Measurements from ENCODE around the gene BMP7.
"Not testable (repeated sequence)": the region's sequence is repeated elsewhere in the genome, so short reads cannot be mapped to it uniquely, and the experiment has no call there.

The BMP7 gene

GRCh38 chr20:57198132-57199072 lies 68.0 kb downstream of the BMP7 start:
- no peak for DNase-seq (ENCODE audit: low read depth, low spot score)
- H3K27ac ChIP-seq, result no peak overlapping the region

DNA sequence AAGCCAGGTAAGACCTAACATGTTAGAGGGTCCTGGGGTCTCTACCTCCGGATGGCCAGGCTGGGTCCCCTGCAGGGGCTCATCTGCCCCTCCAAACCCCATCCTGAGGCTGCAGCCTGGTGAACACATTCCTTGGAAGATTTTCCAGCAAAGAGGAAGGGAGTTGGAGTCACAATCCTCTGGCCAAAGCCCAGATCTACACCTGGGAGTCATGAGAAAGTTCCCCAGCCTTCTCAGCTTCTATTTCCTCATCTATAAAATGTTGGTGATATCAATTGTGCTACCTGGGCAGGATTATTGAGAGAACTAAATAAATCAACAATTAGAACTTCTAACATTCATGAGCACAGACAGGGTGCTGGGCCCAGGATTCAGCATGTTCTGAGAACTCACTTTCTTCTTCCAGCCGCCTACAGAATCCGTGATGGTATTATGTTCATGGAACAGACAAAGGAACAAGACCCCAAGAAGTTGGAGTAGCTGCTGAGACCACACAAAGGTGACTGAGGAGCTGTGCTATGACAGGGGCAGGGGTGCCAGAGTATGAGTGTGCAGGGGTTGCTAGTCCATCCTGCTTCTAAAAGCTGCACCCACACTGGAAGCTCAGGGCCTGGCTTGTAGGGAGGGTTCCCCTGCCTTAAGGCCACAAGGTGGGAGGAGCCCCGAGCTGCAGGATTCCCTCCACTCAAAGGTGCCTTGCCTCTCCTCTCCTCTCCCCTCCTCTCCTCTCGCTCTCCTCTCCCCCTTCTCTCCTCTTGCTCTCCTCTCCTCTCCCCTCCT lies 68.9 kb downstream of the BMP7 start:
- DNase-seq (ENCODE audit: low read depth, low spot score), result no peak
- no peak overlapping the region for H3K27ac ChIP-seq

DNA sequence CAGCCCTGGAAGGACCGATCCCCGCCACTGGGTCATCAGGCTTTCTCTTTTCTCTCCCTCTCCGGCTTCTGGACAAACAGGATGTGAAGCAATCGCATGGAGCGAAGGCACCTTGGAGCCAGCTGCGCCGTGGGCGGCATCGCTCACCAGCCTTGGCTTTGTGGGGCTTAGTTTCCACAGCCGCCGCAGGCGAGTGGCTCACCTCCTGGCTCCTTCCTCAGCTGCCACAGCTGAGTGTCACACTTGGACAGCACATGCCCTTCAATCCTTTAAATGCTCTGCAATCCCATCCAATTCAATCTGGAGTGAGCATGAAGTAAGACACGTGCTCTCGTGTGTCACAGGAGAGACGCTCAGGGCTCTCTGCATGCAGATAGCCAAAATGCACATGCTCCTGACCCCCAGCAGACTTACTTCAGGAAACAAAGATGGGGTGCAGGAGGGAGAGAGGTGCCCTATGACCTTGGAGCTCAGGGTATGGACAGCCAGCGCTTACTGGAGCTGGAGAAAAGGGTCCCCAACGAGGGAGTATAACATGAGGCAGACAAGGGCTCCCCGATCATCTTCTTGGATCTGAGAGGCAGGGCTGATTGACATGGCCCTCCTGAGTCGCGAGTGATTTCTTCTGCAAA lies 70.9 kb downstream of the BMP7 start:
- DNase-seq (ENCODE audit: low read depth, low spot score), result no peak
- no peak overlapping the region for H3K27ac ChIP-seq

DNA sequence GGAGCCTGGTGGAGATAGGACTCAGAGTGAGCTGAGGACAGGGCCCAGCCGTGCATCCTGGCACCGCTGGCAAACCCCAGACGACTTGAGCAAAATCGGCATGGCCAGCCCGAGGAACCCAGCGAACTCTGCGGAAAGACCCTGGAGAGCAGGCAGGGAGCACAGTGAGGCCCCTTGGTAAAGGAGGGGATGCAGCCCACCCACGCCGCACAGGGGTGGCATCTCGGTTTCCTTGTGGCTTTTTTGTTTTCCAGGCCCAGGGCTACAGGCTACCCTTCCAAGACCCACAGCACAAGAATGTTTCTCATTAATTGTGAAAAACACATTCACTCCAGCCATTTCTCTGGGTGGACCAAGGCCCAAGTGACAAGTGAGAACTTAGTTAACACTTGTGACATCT lies 71.4 kb downstream of the BMP7 start:
- DNase-seq (ENCODE audit: low read depth, low spot score), result no peak

DNA sequence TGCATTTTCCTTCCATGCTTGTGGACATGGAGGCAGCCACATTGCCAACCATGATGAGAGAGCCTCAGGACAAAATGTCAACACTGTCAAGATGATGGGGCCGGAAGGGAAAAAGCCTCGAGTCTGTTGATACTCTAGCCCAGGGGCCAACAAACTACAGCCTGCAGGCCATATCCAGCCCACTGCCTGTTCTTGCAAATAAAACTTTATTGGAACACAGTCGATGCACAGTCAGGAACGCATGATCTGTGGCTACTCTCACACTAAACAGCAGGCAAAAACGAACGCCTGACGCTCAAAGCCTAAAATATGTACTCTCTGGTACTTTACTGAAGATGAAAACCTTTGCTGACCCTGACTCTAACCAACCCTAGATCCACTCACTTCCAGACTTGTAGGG lies 72.3 kb downstream of the BMP7 start:
- no peak for DNase-seq (ENCODE audit: low read depth, low spot score)
- no peak overlapping the region for H3K27ac ChIP-seq

More for the DNA sequence above, 71.4 kb downstream of the BMP7 start:
- H3K27ac ChIP-seq, result no peak overlapping the region

DNA sequence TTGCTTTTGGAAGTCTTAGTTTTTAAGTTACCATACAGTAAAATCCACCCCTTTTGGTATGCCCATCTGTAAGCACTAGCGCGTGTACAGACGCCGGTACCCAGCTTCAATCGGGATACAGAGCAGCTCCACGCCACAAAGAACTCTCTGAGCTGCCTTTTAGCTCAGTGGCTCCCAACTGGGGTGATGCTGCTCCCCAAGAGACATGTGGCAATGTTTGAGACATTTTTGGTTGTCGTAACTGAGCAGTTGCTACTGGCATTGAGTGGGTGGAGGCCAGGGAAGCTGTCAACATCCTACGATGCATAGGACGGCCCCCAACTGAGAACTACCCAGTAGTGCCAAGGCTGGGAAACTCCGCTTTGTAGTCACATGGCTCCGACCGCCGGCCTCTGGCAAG lies 73.3 kb downstream of the BMP7 start:
- no peak for DNase-seq (ENCODE audit: low read depth, low spot score)
- H3K27ac ChIP-seq, result no peak overlapping the region

DNA sequence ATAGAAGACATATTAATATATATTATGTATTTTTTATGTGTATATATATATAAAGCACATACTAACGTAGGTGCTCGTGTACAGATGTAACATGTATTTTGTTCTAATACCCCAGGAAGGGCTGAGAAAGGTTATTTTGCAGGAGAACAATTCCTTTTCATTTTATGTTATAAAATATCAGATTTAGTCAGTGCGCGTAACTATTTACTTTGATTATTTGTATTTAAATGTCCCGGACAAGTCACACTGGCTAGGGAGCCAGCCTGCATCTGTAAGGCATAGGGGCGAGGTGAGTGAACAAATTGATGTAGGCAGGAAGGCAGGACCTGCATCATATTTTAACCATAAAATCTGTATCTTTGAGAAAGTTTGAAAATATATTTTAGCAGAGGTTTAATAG lies 74.1 kb downstream of the BMP7 start:
- no peak for DNase-seq (ENCODE audit: low read depth, low spot score)

DNA sequence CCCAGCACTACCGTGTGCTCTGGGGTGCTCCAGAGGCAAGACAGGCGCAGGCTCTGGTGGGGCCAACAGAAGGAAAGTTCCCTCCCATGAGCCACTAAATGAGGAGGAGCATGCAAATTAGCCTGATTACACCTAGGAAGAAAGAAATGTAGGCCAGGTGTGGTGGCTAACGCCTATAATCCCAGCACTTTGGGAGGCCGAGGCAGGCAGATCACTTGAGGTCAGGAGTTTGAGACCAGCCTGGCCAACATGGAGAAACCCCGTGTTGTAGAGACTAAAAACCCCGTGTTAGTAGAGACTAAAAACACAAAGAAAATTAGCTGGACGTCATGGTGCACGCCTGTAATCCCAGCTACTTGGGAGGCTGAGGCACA lies 75.2 kb downstream of the BMP7 start:
- DNase-seq (ENCODE audit: low read depth, low spot score); H3K27ac ChIP-seq: not testable (repeated sequence)

More for the DNA sequence above, 74.1 kb downstream of the BMP7 start:
- no peak overlapping the region for H3K27ac ChIP-seq

DNA sequence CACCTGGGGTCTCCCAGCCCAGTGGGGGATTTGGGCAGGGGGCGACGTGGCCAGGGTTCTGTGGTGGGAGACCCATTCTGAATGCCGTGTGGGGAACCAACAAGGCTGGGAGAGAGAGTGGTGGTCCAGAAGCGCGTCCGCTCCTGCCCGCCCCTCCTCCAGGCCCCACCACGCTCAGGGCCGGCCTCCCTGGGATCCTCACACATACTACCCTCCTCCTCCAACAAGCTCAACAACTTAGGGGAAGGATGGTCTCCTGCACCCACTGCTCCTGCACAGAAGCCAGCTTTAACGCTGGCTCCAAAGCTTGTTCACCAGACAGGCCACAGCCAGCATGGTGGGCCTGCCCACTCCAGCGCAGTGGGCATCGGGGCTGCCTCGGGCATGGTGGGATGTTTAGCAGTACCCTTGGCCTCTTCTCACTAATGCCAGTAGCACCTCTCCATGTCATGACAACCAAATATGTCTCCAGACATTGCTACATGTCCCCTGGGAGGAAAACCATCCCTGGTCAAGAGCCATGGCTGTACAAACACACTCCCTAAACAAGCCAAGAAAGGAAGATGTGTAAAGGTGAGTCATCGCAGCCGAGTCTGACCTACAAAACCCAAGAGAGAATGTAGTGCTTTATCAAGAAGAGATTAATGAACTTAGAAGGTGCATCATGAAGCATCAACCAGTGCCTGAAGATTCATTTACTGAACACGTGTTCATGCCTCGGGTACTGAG lies 75.7 kb downstream of the BMP7 start:
- H3K27ac ChIP-seq, result no peak overlapping the region
- no peak for DNase-seq (ENCODE audit: low read depth, low spot score)

GRCh38 chr20:57189713-57190112 lies 76.7 kb downstream of the BMP7 start:
- no peak for DNase-seq (ENCODE audit: low read depth, low spot score)
- no peak overlapping the region for H3K27ac ChIP-seq

DNA sequence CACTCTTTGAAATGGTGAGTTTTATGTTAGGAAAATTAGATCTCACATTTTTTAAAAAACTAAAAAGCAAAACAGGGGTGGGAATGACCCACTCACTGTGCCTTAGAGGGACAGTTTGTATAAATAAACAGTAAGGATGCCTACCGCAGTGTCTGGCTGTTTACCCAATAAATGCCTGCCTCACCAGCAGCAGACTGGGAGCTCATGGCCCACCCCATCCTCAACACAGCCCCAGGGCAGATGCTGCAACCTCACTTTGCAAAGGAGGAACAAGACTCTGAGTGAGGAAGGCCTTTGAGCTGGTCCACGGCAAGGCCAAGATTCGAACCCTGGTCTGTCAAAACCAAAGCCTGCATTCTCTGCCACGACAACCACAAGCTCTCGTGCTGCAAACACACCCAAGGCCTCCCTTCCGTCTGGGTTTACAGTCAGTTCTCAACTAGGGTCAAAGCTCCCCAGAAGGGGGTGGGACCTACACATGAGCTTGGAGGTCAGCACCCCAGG lies 77.8 kb downstream of the BMP7 start:
- H3K27ac ChIP-seq, result no peak overlapping the region
- DNase-seq (ENCODE audit: low read depth, low spot score), result no peak

- H3K27ac ChIP-seq, result no peak overlapping the region
- no peak for DNase-seq (ENCODE audit: low read depth, low spot score)
These were observed 78.4 kb downstream of the BMP7 start for GRCh38 chr20:57188056-57188455.

GRCh38 chr20:57187068-57187634 lies 79.3 kb downstream of the BMP7 start:
- DNase-seq (ENCODE audit: low read depth, low spot score), result no peak
- no peak overlapping the region for H3K27ac ChIP-seq

DNA sequence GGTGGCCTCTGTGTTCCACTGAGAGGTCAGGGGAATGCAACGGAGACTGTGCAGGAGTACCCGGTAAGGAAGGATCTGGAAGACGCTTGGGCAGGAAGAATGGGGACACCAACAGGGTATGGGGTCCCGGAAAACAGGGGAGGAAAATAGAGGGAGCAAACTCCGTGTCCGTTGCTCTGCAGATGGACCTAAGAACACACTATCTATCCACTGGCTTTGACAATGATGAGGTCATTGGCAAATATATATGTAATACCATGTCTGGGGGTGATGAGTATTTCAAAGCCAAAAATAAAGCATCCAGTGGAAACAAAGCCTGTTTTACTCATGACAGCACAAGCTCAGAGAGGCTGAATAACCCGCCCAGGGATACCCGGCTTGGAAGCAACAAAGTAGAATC lies 80.2 kb downstream of the BMP7 start:
- no peak overlapping the region for H3K27ac ChIP-seq
- no peak for DNase-seq (ENCODE audit: low read depth, low spot score)

DNA sequence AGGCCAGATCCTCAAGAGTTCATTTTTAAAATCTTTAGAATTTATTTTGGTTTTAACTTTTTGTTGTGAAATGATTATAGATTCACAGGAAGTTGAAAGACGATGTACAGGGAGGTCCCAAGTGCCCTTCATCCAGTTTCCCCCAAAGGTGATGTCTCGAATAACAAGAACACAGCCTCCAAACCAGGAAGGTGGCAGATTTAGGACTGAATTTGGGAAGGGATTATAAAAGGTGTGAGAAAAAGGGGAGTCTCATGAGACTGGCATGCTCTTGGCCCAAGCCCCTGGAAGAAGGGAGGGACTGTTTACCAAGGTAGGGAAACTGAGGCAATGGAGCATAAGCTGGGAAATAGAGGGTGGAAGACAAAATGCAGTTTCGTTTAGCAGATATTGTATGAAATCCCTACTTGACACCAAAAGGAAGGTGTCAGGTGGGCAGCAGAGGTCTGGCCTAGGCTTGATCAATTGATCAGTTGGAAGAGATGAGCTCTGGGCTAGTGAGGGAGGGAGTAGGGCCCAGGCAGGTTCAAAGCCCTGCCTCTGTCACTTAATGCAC lies 81.2 kb downstream of the BMP7 start:
- no peak overlapping the region for H3K27ac ChIP-seq
- DNase-seq (ENCODE audit: low read depth, low spot score), result no peak

GRCh38 chr20:57183457-57184009 lies 82.9 kb downstream of the BMP7 start:
- H3K27ac ChIP-seq, result no peak overlapping the region
- no peak for DNase-seq (ENCODE audit: low read depth, low spot score)

DNA sequence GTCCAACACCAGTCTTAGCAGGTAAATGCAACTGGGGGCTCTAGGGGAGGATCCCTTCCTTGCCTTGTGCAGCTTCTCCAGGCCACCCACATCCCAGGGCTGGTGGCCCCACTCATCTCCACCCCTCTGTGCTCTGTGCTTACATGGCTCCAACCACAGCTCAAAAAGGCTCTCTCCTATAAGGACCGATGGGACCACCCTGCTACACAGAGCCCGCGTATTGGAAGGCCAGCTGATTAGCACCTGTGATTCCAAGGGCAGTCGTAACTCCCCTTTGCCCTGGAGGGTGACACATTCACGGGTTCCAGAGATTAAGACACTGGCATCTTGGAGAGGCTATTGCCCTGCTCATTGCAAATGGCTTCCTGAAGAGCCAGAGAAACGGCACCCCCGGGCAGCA lies 84.8 kb downstream of the BMP7 start:
- no peak for DNase-seq (ENCODE audit: low read depth, low spot score)
- no peak overlapping the region for H3K27ac ChIP-seq

DNA sequence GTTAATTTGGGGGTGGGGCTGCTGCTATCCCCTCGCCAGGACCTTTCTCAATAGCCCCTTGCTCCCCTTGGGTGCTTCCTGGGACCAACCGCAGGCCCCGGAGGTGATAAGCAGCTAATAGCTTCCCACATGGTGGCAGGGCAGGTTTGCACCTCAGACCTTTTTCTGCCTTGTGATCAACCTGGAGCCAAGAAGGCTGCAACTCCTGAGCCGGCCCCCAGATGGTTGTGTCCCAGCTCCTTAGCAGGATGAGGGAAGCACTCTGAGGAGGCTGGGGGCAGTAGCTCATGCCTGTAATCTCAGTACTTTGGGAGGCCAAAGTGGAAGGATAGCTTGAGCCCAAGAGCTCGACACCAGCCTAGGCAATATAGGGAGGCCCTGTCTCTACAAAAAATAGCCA lies 85.5 kb downstream of the BMP7 start:
- no peak for DNase-seq (ENCODE audit: low read depth, low spot score)
- no peak overlapping the region for H3K27ac ChIP-seq

GRCh38 chr20:57180387-57180786 lies 86.1 kb downstream of the BMP7 start:
- DNase-seq (ENCODE audit: low read depth, low spot score), result no peak
- H3K27ac ChIP-seq, result no peak overlapping the region

Measured in epithelial cell of prostate (primary cell).